GM19395 (cell line): ENCODE data around the gene PPP4R2.
"Not testable (repeated sequence)": the region's sequence is repeated elsewhere in the genome, so short reads cannot be mapped to it uniquely, and the experiment has no call there.

ENCODE experiments used
- ATAC-seq: cut with Tn5 transposase; IDR thresholded peaks from one replicate; pipeline ENCODE4 v1.9.1; 2021; ENCODE audit warnings: mild to moderate bottlenecking, moderate library complexity; ENCODE audit not compliant: unreplicated experiment

PPP4R2 gene

GRCh38 chr3:72976281-72976741, 20.3 kb upstream of the PPP4R2 start:
- ATAC-seq: no peak

DNA sequence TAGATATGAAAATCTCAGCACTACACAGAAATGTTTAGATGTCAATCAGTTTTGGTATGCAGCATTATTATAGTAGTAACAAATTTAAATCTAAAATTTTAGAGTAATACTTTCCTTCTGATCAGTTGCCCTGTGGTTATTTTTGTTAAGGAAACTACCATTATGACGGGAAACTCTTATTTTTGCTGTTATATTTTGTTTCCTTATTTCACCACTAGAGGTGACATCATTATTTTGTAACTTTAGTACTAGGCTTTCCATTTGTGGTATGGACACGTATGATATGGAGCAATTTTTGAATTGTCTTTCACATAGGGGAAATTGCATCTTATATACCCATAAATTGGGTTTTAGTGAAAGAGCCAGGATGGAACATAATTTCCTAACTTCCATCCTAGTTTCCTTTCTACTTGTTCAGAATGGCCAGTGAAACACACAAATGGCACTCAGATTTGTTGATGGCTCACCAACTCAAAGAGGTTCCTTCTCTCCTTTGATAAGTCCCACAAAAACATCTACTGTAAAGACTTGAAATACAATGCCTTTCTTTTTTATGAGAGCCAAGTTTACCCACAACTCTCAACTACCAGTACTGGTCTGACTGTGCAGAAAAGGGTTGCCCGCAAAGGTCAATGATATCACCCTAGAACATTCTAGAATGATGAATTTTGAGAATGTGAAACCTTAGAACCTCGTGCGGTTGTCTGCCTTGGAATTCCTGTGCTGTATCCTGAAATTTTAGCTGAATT, 19.4 kb upstream of the PPP4R2 start:
- no peak for ATAC-seq

DNA sequence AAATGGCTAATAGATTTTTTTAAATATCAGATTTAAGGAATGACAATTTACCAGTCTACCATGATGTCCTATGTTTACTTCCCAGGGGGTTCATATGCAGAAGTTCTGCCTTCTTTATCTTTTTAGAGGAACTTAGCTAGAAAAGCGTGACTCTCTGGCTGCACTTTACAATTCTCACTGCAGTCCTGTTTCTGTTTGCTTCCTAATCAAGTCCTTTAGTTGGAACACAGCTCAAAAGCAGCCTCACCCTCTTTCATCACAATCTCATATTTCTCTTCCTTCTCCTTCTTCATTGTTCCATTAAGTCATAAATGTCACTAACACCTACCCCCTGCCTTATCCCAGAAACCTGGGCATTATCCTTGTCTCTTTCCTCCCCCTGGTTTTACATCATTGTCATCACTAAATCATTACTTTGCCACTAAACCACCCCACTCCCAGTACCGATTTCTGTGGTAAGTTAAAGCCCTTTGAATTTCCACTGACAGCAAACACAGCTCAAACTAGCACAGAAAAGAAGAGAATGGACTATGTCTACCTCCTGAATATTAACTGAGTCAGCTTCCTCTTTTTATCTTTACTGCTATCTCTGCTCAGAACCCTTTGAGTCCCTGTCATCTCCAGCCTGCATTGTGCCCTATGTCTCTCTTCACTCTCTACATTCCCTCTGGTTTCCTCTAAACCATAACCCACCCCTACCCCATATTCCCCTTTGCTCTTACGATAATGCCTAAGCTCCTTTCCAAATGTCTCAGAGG, 13.8 kb upstream of the PPP4R2 start:
- ATAC-seq: no peak

GRCh38 chr3:72985576-72985975, 11.0 kb upstream of the PPP4R2 start:
- ATAC-seq: no peak

DNA sequence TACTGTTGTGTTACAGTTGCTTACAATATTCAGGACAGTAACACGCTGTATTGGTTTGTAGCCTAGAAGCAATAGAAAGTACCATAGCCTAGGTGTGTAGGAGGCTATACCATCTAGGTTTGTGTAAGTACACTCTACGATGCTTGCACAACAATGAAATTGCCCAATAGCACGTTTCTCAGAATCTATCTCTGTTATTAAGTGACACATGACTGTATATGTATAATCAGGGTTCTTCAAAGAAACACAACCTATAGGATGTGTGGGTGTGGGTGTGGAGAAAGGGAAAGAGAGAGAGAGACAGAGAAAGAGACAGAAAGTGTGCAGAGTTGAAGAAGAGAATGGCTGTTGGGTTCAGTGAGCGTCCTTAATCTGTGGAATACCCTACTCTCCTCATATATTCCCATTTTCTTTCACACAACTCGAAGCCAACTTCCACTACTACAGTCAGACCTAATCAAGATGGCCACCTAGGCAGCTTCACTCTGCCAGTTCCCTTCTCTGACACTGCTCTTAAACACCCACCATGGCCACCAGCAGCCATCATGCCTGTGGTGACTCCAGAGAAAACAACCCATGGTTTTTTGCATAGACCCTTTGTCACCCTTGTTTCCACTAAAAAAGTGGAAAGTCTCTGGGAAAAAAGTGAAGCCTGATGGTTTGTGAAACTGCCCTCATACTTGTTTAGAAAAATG, 5.8 kb upstream of the PPP4R2 start:
- no peak for ATAC-seq

GRCh38 chr3:72991522-72991921, 5.1 kb upstream of the PPP4R2 start:
- no peak for ATAC-seq

DNA sequence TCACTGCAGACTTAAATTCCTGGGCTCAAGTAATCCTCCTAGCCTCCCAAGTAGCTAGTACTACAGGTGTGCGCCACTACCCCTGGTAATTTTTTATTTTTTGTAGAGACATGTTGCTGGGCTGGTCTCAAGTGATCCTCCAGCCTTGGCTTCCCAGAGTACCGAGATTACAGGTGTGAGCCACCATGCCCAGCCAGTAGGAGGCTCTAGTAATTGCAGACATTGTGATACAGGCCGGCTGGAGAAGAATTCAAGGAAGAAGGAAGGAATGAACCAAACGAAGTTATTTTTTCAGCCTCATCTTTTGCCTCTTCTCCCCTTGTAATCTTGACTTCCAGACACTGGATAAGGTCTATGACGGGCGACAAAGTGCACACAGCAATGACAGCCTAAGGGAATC, 3.2 kb upstream of the PPP4R2 start:
- no peak for ATAC-seq

GRCh38 chr3:72995337-72995736, 1.3 kb upstream of the PPP4R2 start:
- no peak for ATAC-seq

- no peak for ATAC-seq
Measured at GRCh38 chr3:72996121-72996472, 514 bp upstream of the PPP4R2 start.

DNA sequence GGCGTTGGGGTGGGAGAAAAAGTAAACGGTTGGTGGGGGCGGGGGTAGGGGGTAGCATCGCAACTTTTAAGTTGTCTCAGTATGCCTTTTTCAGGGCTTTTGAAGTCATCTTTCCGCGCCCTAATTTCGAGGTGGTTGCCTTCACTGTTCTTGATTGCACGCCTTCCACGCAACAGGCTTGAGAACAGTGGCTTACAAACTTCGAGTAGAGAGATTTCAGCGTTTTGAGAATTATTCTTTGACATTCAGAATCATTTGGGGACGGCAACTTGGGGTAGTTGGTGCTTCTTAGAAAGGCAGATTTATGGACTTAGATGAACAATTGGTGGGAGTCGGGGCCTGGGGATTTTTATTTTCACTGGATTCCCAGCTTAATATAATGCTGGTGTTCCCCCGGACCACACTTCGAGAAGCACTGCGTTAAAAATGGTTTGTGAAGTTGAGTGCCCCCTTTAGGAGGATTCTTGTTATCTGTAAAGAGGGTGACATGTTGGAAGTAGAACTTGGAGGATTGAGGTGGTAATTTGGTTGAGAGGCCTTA, 880 bp downstream of the PPP4R2 start:
- ATAC-seq: peak; percentile 3

- ATAC-seq: no peak
Measured at GRCh38 chr3:72998466-72998865, 1.9 kb downstream of the PPP4R2 start.

DNA sequence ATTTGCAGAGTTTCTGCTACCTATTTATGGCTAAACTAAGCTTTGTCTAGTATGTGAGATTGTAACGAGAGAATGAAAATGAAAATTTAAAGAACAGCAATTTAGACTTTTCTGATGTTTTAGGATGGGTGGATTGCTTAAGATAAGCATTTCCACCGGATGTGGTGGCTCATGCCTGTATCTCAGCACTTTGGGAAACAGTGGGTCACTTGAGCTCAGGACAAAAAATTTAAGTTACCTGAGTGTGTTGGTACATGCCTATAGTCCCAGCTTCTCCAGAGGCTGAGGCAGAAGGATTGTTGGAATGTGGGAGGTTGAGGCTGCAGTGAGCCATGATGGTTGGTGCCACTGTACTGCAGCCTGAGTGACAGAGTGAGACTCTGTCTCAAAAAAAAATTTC, 3.3 kb downstream of the PPP4R2 start:
- ATAC-seq: no peak

DNA sequence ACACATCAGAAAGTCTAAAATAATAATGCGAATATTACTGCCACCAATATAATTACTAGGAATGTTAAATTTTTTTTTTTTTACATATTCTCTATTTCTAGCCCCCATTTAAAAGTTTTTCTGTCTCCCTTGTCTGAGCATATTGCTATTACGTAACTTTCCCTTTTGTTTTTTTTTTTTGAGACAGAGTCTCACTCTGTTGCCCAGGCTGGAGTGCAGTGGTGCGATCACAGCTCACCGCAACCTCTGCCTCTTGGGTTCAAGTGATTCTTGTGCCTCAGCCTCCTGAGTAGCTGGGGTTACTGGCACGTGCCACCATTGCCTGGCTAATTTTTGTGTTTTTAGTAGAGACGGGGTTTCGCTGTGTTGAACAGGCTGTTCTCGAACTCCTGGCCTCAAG, 6.4 kb downstream of the PPP4R2 start:
- ATAC-seq: not testable (repeated sequence)

- no peak for ATAC-seq
Measured at GRCh38 chr3:73004316-73004715, 7.7 kb downstream of the PPP4R2 start.

DNA sequence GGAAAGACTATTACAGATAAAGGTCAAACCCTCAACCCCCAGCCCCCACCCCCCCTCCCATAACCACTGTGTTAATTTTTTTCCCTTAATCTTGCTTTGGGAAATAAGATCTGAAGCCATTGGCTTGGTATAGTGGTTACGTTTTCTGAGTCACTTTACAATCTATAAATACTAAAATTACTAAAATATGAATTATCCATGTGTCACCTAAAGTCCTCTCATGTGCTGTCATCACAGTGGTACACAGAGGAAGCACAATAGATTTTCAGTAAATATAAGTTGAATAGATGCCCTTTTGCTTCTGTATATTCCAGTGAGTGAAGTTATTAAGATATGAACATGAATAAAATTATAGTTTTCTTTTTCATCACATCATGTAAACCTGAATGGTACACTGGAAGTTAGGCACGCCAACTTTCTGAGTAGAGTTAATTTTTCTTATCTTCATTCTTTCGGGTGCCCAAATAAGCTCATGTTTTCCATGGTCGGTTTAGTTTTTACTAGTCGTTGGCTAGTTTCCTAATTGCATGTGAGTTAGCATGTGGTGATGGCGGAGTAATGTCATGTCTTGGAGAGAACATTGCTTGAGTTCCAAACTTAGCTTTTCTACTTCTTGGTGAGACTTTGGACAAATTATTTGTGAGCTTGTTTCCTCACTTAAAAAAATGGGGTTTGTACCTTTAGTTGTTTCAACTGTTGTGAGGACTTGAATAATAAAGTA, 11.5 kb downstream of the PPP4R2 start:
- ATAC-seq: no peak

DNA sequence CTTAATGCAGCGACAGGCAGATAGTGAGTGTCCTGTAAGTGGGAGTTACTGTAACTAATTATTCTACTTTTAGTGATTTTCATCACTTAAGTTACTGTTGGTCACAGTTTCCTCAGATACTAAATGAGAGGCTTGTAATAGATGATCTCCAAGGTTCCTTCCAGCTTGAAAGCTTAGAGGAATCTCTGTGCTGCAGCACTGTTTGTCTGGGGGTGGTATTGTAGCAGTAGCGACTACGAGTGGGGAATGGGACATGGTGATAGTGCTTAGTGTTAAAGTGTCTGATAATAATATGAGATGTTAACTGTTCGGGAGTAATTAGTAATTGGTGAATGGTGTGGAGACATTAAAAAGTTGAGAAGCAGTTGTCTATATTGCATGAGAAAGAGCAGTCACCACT, 12.4 kb downstream of the PPP4R2 start:
- ATAC-seq: no peak

- no peak for ATAC-seq
Measured at GRCh38 chr3:73009750-73010149, 13.1 kb downstream of the PPP4R2 start.

DNA sequence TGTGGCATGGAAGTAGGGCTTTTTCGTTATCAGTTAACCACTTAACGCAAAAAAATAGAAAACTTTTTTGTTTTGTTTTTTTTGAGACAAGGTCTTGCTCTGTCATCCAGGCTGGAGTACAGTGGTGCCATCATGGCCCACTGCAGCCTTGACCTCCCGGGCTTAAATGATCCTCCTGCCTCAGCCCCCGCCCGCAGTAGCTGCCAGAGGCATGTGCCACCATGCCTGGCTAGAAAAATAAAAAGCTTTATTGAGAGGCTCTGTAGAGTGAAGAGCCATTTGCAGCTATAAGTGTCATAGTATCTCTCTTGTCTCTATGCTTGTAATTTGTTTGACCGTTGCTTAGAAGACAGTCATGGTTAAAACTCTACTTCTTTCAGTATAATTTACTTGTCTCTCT, 13.5 kb downstream of the PPP4R2 start:
- no peak for ATAC-seq

DNA sequence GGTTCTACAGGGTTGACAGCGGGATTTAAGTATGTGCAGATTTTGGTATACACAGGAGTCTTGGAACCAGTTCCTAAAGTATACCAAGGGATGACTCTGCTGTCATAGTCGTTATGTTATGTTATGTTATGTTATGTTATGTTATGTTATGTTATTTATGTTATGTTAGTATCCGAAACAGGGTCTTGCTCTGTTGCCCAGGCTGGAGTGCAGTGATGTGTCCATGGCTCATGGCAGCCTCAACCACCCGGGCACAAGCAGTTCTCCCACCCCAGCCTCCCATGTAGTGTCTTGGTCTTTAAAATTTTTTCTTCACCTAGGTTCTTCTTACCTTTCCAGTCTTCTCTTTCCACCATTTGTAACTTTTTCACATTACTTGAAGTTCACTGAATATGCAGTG, 21.7 kb downstream of the PPP4R2 start:
- no peak for ATAC-seq

DNA sequence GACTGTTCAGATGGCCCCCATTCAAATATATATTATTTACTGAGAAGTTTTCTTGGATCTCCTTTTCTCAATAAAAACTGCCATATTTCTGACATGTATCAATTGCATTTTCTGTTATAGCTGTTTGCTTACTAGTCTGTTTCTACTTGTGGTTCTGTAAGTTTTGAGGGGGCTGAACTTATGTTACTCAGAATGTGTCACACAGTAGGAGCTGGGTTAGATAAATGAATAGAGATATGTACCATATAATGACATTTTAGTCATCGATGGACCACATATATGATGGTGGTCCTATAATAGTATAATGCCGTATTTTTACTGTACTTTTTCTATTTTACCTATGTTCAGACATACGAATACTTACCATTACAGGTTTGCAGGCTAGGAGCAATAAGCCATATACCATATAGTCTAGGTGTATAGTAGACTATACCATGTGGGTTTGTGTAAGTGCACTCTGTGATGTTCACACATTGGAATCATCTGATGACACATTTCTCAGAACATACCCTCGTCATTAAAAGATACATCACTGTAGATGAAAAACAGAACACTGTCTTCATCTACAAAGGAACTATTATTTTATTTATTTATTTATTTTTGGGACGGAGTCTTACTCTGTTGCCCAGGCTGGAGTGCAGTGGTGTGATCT, 22.3 kb downstream of the PPP4R2 start:
- ATAC-seq: no peak
